ENCODE measurements around the gene C2orf92. TPM values are rescaled to one million over a fixed set of nuclear protein-coding genes. Genes with fewer than 3 reads are reported as not detected.
A peak's percentile ranks its signal among the peaks of the same experiment; 100 is the strongest.

Gene C2orf92
- total RNA-seq, 2 experiments from 2014 or later = 6.1 to 7.3 TPM

GRCh38 chr2:97697252-97698235 lies 28.0 kb downstream of the C2orf92 start:
- H3K4me1 Mint-ChIP-seq = peaks cover 11% of the 10 kb centered on the region

GRCh38 chr2:97698530-97698929 lies 29.0 kb downstream of the C2orf92 start:
- Mint-ChIP-seq H3K27ac (no peak overlapping the region), H3K27me3 (no peaks in the 10 kb centered on the region), H3K4me1 (peaks cover 11% of the 10 kb centered on the region), H3K4me3 (no peak overlapping the region), H3K36me3 (no peaks in the 10 kb centered on the region), H3K9me3 (no peaks in the 10 kb centered on the region)
- no peak for DNase-seq

More at GRCh38 chr2:97697252-97698235, 28.0 kb downstream of the C2orf92 start:
- Mint-ChIP-seq H3K27ac (peak overlapping the region; percentile 35), H3K9me3 (no peaks in the 10 kb centered on the region), H3K4me3 (no peak overlapping the region), H3K27me3 (no peaks in the 10 kb centered on the region), H3K36me3 (no peaks in the 10 kb centered on the region)
- DNase-seq = peak; percentile 84

GRCh38 chr2:97699765-97700444 lies 30.4 kb downstream of the C2orf92 start:
- Mint-ChIP-seq H3K4me3 (no peak overlapping the region), H3K27ac (no peak overlapping the region), H3K27me3 (no peaks in the 10 kb centered on the region), H3K36me3 (no peaks in the 10 kb centered on the region), H3K4me1 (peaks cover 11% of the 10 kb centered on the region), H3K9me3 (no peaks in the 10 kb centered on the region)
- DNase-seq = peak; percentile 59

DNA sequence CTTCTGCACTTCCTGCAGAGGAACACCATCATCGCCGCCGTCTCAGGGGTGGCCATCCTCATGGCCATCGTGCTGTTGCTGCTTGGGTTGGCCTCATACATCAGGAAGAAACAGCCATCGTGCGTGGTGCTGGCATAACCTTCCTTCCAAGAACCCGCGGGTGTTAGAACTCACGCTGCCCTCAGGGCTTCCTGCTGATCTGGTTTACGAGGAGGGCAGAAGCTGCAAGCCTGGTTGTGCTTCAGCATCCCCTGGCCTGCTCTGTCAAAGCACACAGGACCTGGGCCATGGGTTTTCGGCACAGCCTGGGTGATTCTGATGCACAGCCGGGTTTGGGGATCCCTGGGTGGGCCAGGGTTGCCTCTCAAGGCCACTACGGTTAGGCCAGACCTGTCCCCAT lies 31.7 kb downstream of the C2orf92 start:
- H3K27ac Mint-ChIP-seq = no peak overlapping the region
- no peak overlapping the region for H3K4me3 Mint-ChIP-seq
- H3K27me3 Mint-ChIP-seq = no peaks in the 10 kb centered on the region
- DNase-seq = no peak
- peaks cover 11% of the 10 kb centered on the region for H3K4me1 Mint-ChIP-seq
- no peaks in the 10 kb centered on the region for H3K9me3 Mint-ChIP-seq
- H3K36me3 Mint-ChIP-seq = no peaks in the 10 kb centered on the region

DNA sequence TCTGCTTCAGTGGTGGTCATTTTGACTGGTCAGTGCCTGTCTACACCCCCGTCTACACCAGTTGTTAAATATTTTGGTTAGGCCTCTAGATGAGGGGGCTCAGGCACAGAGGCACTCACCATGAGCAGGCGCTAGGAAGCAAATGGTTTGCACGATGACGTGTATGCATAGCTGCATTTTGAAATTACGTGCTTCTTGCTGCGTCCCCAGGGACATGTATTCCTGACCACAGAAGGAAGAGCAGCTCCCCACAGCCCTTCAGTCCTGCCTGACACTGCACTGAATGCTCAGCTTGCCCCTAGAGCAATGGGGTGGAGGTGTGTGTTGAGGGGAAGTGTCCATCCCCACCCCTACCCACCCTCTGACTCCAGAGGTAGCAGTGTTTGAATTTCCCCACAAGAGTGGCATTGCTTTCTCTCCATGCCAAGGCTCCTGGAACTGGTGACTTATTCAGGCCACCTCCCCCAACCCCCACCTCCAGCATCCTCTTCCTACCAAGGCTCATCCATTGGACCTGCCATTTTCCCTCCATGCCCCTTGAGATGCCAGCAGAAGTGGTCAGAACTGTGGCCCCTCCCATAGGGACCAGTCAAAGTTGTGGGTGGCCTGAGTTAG lies 32.4 kb downstream of the C2orf92 start:
- H3K27me3 Mint-ChIP-seq = no peaks in the 10 kb centered on the region
- H3K4me1 Mint-ChIP-seq = peaks cover 8% of the 10 kb centered on the region
- no peaks in the 10 kb centered on the region for H3K36me3 Mint-ChIP-seq
- DNase-seq = no peak
- H3K4me3 Mint-ChIP-seq = no peak overlapping the region
- H3K27ac Mint-ChIP-seq = no peak overlapping the region
- no peaks in the 10 kb centered on the region for H3K9me3 Mint-ChIP-seq

DNA sequence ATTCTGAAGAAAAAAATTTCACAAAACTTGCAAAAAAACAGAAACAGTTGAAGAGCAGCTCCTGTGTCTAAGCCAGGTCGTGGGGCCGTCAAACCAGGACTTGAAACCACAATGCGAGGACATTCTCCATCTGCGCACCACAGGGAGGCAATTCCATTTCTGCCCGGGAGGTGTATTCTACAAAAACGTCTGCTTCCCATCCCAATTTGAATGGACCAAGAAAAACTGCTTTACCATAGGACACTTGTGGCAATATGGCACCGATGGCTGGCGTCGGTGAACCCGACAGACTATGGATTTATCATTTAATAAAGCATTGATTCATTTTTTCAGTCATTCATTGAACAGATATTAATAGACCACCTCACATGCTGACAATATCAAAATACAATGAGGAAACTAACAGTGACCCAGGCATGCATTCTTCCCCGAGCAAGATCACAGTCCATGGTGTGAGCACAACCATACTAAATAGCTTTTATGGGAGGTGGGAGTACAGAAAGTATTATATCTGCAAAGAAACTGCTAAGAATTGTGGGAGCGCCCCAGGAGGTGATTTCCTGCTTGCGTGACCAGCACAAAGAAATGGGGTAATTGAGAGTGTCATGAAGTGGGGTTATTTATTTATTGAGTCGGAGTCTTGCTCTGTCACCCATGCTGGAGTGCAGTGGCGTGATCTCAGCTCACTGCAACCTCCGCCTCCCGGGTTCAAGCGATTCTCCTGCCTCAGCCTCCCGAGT lies 33.4 kb downstream of the C2orf92 start:
- Mint-ChIP-seq H3K9me3 (no peaks in the 10 kb centered on the region), H3K4me1 (peaks cover 6% of the 10 kb centered on the region), H3K27me3 (no peaks in the 10 kb centered on the region), H3K27ac (no peak overlapping the region), H3K36me3 (no peaks in the 10 kb centered on the region), H3K4me3 (no peak overlapping the region)
- no peak for DNase-seq

DNA sequence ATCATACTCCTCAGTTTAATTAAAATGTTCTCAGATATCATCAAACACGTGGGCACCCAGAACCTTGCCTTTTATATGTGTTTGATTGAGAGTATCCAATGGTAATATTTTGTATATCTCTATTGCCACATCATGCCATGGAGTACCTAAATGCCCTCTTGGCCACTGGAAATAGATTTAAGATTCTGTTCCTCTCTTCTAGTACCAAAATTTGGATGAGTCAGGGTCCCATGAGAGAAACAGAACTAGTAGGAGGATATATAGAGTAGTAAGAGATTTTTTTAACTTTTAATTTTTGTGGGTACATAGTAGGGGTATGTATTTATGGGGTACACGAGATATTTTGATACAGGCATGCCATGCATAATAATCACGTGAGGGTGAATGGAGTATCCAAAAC lies 34.2 kb downstream of the C2orf92 start:
- H3K27ac Mint-ChIP-seq = no peak overlapping the region
- no peaks in the 10 kb centered on the region for H3K36me3 Mint-ChIP-seq
- no peaks in the 10 kb centered on the region for H3K27me3 Mint-ChIP-seq
- DNase-seq = no peak
- peaks cover 6% of the 10 kb centered on the region for H3K4me1 Mint-ChIP-seq
- H3K9me3 Mint-ChIP-seq = no peaks in the 10 kb centered on the region
- no peak overlapping the region for H3K4me3 Mint-ChIP-seq

DNA sequence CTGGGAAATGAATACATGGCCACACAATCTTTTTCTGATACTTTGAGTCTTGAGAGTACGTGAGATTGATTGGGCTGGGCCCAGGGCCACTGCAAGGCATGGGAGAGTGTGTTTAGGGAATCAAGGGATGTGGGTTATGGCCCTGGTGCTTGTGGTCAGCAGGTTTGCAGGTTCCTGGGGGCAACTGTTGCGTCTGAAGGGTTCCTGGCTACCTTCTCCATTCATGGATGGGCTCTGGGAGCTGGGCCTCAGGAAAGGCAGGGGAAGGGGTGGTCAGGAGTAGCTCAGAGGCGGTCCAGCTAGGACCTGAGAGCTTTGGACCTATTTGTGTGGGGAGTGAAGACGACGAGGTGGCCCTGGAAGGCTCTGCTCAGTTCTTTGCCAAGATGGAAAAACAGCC lies 35.5 kb downstream of the C2orf92 start:
- Mint-ChIP-seq H3K27ac (no peak overlapping the region), H3K4me3 (no peak overlapping the region), H3K36me3 (peaks cover under 1% of the 10 kb centered on the region), H3K27me3 (no peaks in the 10 kb centered on the region), H3K4me1 (peaks cover 10% of the 10 kb centered on the region), H3K9me3 (no peaks in the 10 kb centered on the region)
- no peak for DNase-seq

DNA sequence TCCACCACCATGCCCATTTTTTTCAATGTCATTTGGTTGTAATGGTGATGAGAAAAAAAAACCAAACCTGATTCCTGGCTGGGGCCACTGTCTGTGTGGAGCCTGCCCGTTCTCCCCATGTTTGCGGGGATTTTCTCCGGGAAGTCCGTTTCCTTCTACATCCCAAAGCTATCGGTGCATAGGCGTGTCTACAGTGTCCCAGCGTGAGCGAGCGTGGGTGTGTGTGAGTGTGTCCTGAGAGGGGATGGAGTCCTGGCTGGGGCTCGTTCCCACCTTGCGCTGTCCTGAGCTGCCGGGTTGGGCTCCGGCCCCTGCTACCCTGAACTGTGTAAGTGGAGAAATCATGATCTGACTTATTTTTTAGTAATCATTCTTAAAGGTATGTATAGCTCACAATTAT lies 36.6 kb downstream of the C2orf92 start:
- peaks cover 6% of the 10 kb centered on the region for H3K36me3 Mint-ChIP-seq
- no peak for DNase-seq
- H3K4me3 Mint-ChIP-seq = no peak overlapping the region
- H3K27ac Mint-ChIP-seq = no peak overlapping the region
- peaks cover 17% of the 10 kb centered on the region for H3K4me1 Mint-ChIP-seq
- H3K27me3 Mint-ChIP-seq = no peaks in the 10 kb centered on the region
- H3K9me3 Mint-ChIP-seq = no peaks in the 10 kb centered on the region

GRCh38 chr2:97706708-97707345 lies 37.3 kb downstream of the C2orf92 start:
- Mint-ChIP-seq H3K4me1 (peaks cover 24% of the 10 kb centered on the region), H3K27ac (no peak overlapping the region), H3K27me3 (no peaks in the 10 kb centered on the region), H3K4me3 (no peak overlapping the region), H3K9me3 (no peaks in the 10 kb centered on the region), H3K36me3 (peaks cover 6% of the 10 kb centered on the region)
- DNase-seq = no peak

DNA sequence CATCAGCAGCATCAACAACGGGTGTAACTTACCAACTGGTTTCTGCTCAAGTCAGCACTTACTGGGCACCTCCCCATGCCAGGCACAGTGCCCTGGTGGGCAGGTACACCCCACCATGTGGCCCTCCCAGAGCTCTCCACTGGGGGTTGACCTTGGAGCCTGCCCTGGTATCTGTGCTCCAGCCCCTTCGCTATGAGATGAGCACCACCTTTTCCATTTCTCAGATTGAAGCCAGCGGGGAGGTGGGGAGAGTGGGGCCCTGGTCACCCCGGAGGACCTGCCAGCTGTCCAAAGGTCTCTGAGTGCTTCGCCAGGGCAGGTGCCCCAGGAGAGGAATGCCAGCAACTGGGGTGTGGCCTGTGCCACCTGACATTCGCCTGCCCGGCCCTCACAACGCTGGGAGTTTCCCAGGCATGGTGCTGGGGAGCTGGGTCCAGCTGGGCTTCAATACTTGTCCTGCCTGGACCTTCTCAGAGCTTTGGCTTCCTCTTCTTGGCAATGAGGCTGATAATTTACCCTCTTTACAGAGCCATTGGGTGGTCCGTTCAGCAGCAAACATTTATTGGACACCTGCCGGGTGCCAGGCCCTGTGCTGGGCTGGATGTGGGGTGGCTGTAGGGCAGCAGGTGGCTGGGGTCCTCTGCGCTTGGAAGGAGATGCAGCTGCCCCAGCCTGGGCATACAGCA lies 38.0 kb downstream of the C2orf92 start:
- peaks cover 6% of the 10 kb centered on the region for H3K36me3 Mint-ChIP-seq
- H3K9me3 Mint-ChIP-seq = no peaks in the 10 kb centered on the region
- no peak overlapping the region for H3K4me3 Mint-ChIP-seq
- no peaks in the 10 kb centered on the region for H3K27me3 Mint-ChIP-seq
- H3K27ac Mint-ChIP-seq = no peak overlapping the region
- DNase-seq = no peak
- H3K4me1 Mint-ChIP-seq = peaks cover 30% of the 10 kb centered on the region

DNA sequence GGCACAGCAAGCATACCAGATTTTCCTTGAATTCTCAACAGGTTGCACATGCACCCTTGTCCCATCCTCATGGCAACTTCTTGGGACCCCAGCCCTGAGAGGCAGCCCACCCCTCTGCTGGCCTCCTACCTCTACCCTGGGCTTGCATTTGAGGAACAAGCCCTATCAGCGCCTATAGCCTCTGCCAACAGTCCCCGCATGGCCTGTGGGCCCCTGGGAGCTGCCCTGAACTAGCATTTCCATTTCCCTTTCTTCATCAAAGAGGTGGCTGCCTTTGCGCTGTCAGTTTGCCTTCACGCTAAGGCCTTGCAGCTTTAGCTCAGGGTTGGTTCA lies 38.5 kb downstream of the C2orf92 start:
- Mint-ChIP-seq H3K4me1 (peaks cover 35% of the 10 kb centered on the region), H3K36me3 (peaks cover 6% of the 10 kb centered on the region), H3K27ac (no peak overlapping the region), H3K9me3 (no peaks in the 10 kb centered on the region), H3K27me3 (no peaks in the 10 kb centered on the region), H3K4me3 (no peak overlapping the region)
- no peak for DNase-seq

GRCh38 chr2:97708608-97709007 lies 39.1 kb downstream of the C2orf92 start:
- Mint-ChIP-seq H3K36me3 (peaks cover 10% of the 10 kb centered on the region), H3K4me1 (peaks cover 38% of the 10 kb centered on the region), H3K9me3 (no peaks in the 10 kb centered on the region), H3K27me3 (no peaks in the 10 kb centered on the region), H3K4me3 (no peak overlapping the region), H3K27ac (no peak overlapping the region)
- no peak for DNase-seq

DNA sequence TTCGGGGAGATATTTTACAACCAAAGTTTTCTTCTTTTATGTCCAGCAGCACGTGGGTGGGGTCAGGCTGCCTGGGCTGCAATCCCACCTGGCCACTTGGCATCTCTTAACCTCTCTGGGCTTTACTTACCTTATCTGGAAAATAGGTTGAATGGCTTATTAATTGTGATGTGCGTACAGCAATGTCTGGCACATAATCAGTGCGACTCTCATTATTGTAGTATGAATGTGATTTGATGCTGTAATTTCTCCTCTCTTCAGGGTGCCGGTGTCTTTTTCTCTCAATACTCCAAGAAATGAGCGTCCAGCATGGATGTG lies 41.8 kb downstream of the C2orf92 start:
- no peak overlapping the region for H3K4me3 Mint-ChIP-seq
- H3K27me3 Mint-ChIP-seq = no peaks in the 10 kb centered on the region
- DNase-seq = no peak
- peaks cover 36% of the 10 kb centered on the region for H3K36me3 Mint-ChIP-seq
- no peaks in the 10 kb centered on the region for H3K9me3 Mint-ChIP-seq
- peak overlapping the region; percentile 74 for H3K27ac Mint-ChIP-seq
- H3K4me1 Mint-ChIP-seq = peaks cover 53% of the 10 kb centered on the region
